K562 (cell line): ENCODE measurements around the gene GTF2A1. TPM values are rescaled to one million over a fixed set of nuclear protein-coding genes. Genes with fewer than 3 reads are reported as not detected.

Source experiments
- ATAC-seq: fragments of 200-7000 bp; cut with Tn5 transposase; 3 replicates; pipeline ENCODE4 v1.9.1; 2020; ENCODE audit warnings: moderate library complexity
- BruUV-seq: library from RNA; stranded (reverse); fragments of 400-500 nt; replicated peaks from 2 replicates; lab custom pipeline; 2021; lab: Mats Ljungman, UMichigan
- CTCF ChIA-PET: fragments of 300-600 bp; formaldehyde crosslinking; extraction: SDS; loops from one replicate; lab custom pipeline; 2021; ENCODE audit warnings: low intra/inter-chr PET ratio; lab: Yijun Ruan, JAX
- POLR2A ChIA-PET: fragments of 300-600, 350-650 bp; sonication (Branson Sonifier 250); formaldehyde crosslinking; extraction: SDS; loops from one replicate; lab custom pipeline; 2021; ENCODE audit warnings: antibody characterized with exemption, inconsistent platforms; lab: Yijun Ruan, JAX
- DNase-seq, 4 experiments: peaks; one replicate each; pipeline versions ENCODE4 v3.0.0 to v3.0.0-alpha.2; 2011 to 2018; ENCODE audit warnings: low spot score in 3 of 4, mixed read lengths in 3 of 4; ENCODE audit errors: extremely low read depth in 1 of 4
- FAIRE-seq: peaks from 2 replicates; lab custom pipeline; 2011; peaks lifted over from hg19 to GRCh38; lab: Jason Lieb, UNC
- H2AFZ ChIP-seq: 2 replicates; pipeline ENCODE4 v1.6.0; 2011; ENCODE audit warnings: low read depth, low read length, control low read depth, inconsistent platforms
- H3K27ac ChIP-seq: fragments of 200-600 bp; 3 replicates; pipeline ENCODE4 v1.8.0; 2011; ENCODE audit warnings: low read depth, mild to moderate bottlenecking, control low read depth, inconsistent platforms, low read length, moderate library complexity, mixed read lengths; ENCODE audit errors: extremely low read depth
- H3K27me3 ChIP-seq, 2 experiments: fragments of 300-600 bp in 1 of 2; 2 replicates in 1 of 2; 3 replicates in 1 of 2; pipeline versions ENCODE4 v1.6.0 to v1.8.0; 2011; ENCODE audit warnings: inconsistent platforms in 2 of 2, low read length in 2 of 2, mild to moderate bottlenecking in 1 of 2, mixed read lengths in 1 of 2, moderate library complexity in 1 of 2; ENCODE audit not compliant: control insufficient read depth in 2 of 2, insufficient read depth in 2 of 2
- H3K36me3 ChIP-seq: fragments of 300-600 bp; 3 replicates; pipeline ENCODE4 v1.8.0; 2011; ENCODE audit warnings: mild to moderate bottlenecking, low read length, inconsistent platforms; ENCODE audit not compliant: control insufficient read depth, insufficient read depth
- H3K4me1 ChIP-seq, 2 experiments: fragments of 200-600 bp in 1 of 2; replicated peaks in 1 of 2; 2 replicates in 1 of 2; 3 replicates in 1 of 2; pipeline versions ENCODE4 v1.5.1 to v1.8.0; 2011; ENCODE audit warnings: inconsistent platforms in 2 of 2, low read length in 2 of 2, mild to moderate bottlenecking in 1 of 2, mixed read lengths in 1 of 2, moderate library complexity in 1 of 2; ENCODE audit not compliant: control insufficient read depth in 2 of 2, insufficient read depth in 2 of 2
- H3K4me2 ChIP-seq: 2 replicates; pipeline ENCODE4 v1.6.1; 2011; ENCODE audit warnings: low read length, control low read depth, inconsistent platforms, mixed read lengths; ENCODE audit not compliant: insufficient read depth
- H3K4me3 ChIP-seq: fragments of 200-600 bp; sonication (generic), shearing (Covaris generic); 2 replicates; pipeline ENCODE4 v1.5.1; 2016; ENCODE audit warnings: control low read depth, inconsistent platforms
- H3K79me2 ChIP-seq: fragments of 200-600 bp; 3 replicates; pipeline ENCODE4 v1.8.0; 2011; ENCODE audit warnings: low read length, inconsistent platforms; ENCODE audit not compliant: control insufficient read depth, insufficient read depth
- H3K9ac ChIP-seq, 2 experiments: 2 replicates each; pipeline versions ENCODE4 v1.6.0 to v1.6.1; 2011; ENCODE audit warnings: low read depth in 2 of 2, low read length in 2 of 2, control low read depth in 1 of 2, inconsistent platforms in 1 of 2, mild to moderate bottlenecking in 1 of 2, mixed read lengths in 1 of 2; ENCODE audit not compliant: insufficient read depth in 1 of 2
- H3K9me1 ChIP-seq: one replicate; pipeline ENCODE4 v1.6.0; 2011; ENCODE audit warnings: inconsistent platforms, mild to moderate bottlenecking, low read length, moderate library complexity; ENCODE audit not compliant: control insufficient read depth, insufficient read depth
- H3K9me3 ChIP-seq: replicated peaks from 2 replicates; pipeline ENCODE4 v1.5.1; 2011; ENCODE audit warnings: low read depth, low read length, inconsistent platforms; ENCODE audit not compliant: control insufficient read depth, insufficient read depth
- H4K20me1 ChIP-seq: replicated peaks from 2 replicates; pipeline ENCODE4 v1.6.1; 2011; ENCODE audit warnings: low read length, inconsistent platforms, mixed read lengths; ENCODE audit not compliant: control insufficient read depth, insufficient read depth
- CBFA2T2 ChIP-seq: fragments of 450-650 bp; conservative IDR thresholded peaks from 2 replicates; pipeline ENCODE4 v1.6.1; 2017; ENCODE audit warnings: mild to moderate bottlenecking
- CBX1 ChIP-seq: sonication (generic); IDR thresholded peaks from 2 replicates; pipeline ENCODE4 v1.6.1; 2016; ENCODE audit warnings: antibody characterized with exemption, low read depth, mild to moderate bottlenecking
- ETV5 ChIP-seq: sonication (generic); formaldehyde crosslinking; IDR thresholded peaks from 2 replicates; pipeline ENCODE4 v1.4.0; 2020; ENCODE audit warnings: low read depth, mild to moderate bottlenecking, missing genetic modification reagents
- HMBOX1 ChIP-seq: sonication (generic); IDR thresholded peaks from 2 replicates; pipeline ENCODE4 v1.6.1; 2016
- WGBS: fragments of 100-300 bp; shearing (Covaris generic); methylation state at CpG from one replicate; pipeline ENCODE4 v1.1.6; 2016; ENCODE audit warnings: low coverage, mixed read lengths; ENCODE audit not compliant: insufficient coverage; ENCODE audit errors: missing lambda C conversion rate; 5-methylcytosine and 5-hydroxymethylcytosine counted together
- in situ Hi-C: fragments of 300-500 bp; cut with MboI; formaldehyde crosslinking; loops from 4 replicates; pipeline ENCODE4 v1.15.0; 2018; ENCODE audit warnings: inconsistent platforms, mixed read lengths
- intact Hi-C: fragments of 100-400 bp; cut with micrococcal nuclease; formaldehyde crosslinking; loops from 2 replicates; pipeline ENCODE4 v1.14.2; 2022
- polyA plus RNA-seq, 8 experiments: library from polyadenylated mRNA; depleted of rRNA in 4 of 8; stranded (reverse) in 5 of 8; unstranded in 3 of 8; fragments of >200 nt; fragmentation: Nextera tagmentation in 2 of 8; fragmentation: Illumina TruSeq in 1 of 8; extraction: Ambion mirVana in 2 of 8; extraction: Trizol in 1 of 8; gene quantifications; 2 replicates each; pipeline versions ENCODE4 v1.2.1 to v1.2.3, GENCODE V29; 2011 to 2014; ENCODE audit warnings: inconsistent platforms in 1 of 8, missing spikeins in 1 of 8
- total RNA-seq, 7 experiments: library from RNA; depleted of rRNA in 6 of 7; stranded (reverse); fragments of >200 nt in 6 of 7; fragmentation: Illumina TruSeq in 2 of 7; extraction: Trizol in 2 of 7; gene quantifications; 2 replicates each; pipeline versions ENCODE4 v1.2.1 to v1.2.3, GENCODE V29; 2011 to 2021; ENCODE audit warnings: low replicate concordance in 1 of 7

Gene GTF2A1
- total and polyA plus RNA-seq, 9 of the 15 experiments (the other 6 are each of a cell fraction or from before 2014, with no cell fraction given) = 3.4 to 22.8 (median 14.7) TPM

- no peak for ATAC-seq
- no TSS peak for BruUV-seq
- no peaks in the 10 kb centered on the region; a peak in 1 of 5 replicates for H3K4me1 ChIP-seq
- in situ Hi-C loops (no loop called here), intact Hi-C loops (no loop called here)
- no peak overlapping the region for H3K4me2 ChIP-seq
- ChIA-PET CTCF (no interaction called here), POLR2A (no interaction called here)
- H3K27me3 ChIP-seq = no peaks in the 10 kb centered on the region
- 86% methylated on average over 4 of the region's 4 CpGs for WGBS
- TF ChIP-seq ETV5 (no peak), HMBOX1 (peak; percentile 69)
- no peaks in the 10 kb centered on the region for H3K9me3 ChIP-seq
- peaks cover 38% of the 10 kb centered on the region for H3K79me2 ChIP-seq
- no peak for DNase-seq
- no peaks in the 10 kb centered on the region for H4K20me1 ChIP-seq
- H3K27ac ChIP-seq = no peak overlapping the region
- no peaks in the 10 kb centered on the region for H3K9me1 ChIP-seq
- H3K4me3 ChIP-seq = no peak overlapping the region
- peaks cover 81% of the 10 kb centered on the region for H3K36me3 ChIP-seq
- no peak for FAIRE-seq
- no peak overlapping the region for H2AFZ ChIP-seq
- H3K9ac ChIP-seq = no peak overlapping the region
These were observed 15.1 kb downstream of the GTF2A1 start for GRCh38 chr14:81205639-81206038.

- no TSS peak for BruUV-seq
- ChIA-PET CTCF (no interaction called here), POLR2A (no interaction called here)
- Histone ChIP-seq H3K9me1 (no peaks in the 10 kb centered on the region), H3K4me3 (no peak overlapping the region), H3K27me3 (no peaks in the 10 kb centered on the region), H3K36me3 (peaks cover 89% of the 10 kb centered on the region), H3K79me2 (peaks cover 7% of the 10 kb centered on the region; the same call in 2 of the 3 replicates), H3K27ac (no peak overlapping the region), H3K4me1 (no peaks in the 10 kb centered on the region; a peak in 1 of 5 replicates), H4K20me1 (no peaks in the 10 kb centered on the region), H3K9me3 (no peaks in the 10 kb centered on the region), H3K4me2 (no peak overlapping the region), H2AFZ (no peak overlapping the region), H3K9ac (no peak overlapping the region)
- ATAC-seq (no peak), DNase-seq (no peak), FAIRE-seq (no peak)
- in situ Hi-C loops = no loop called here
- WGBS = 81% methylated on average over 5 of the region's 6 CpGs
- TF ChIP-seq HMBOX1 = peak; percentile 15; the same call in 1 of the 2 replicates
- TF ChIP-seq CBFA2T2 = no peak
- TF ChIP-seq CBX1 = no peak
- intact Hi-C loops = no loop called here
These were observed 20.7 kb downstream of the GTF2A1 start for GRCh38 chr14:81200054-81200453.
